ENCODE measurements around the gene EFNA2.
"Not testable (repeated sequence)": the region's sequence is repeated elsewhere in the genome, so short reads cannot be mapped to it uniquely, and the experiment has no call there.

The EFNA2 gene

GRCh38 chr19:1285737-1286360 lies at the start of gene EFNA2:
TSS of gene EFNA2 (plus strand) at chr19:1285873. CDS start at chr19:1286169, 296 bp downstream.
- DNase-seq (ENCODE audit: extremely low read depth in 1 of 2, low read depth in 1 of 2): no peak

- no peak for DNase-seq (ENCODE audit: extremely low read depth in 1 of 2, low read depth in 1 of 2)
These were observed 49.1 kb upstream of the EFNA2 start for GRCh38 chr19:1236576-1236975.

GRCh38 chr19:1237027-1237659 lies 48.5 kb upstream of the EFNA2 start:
- no peak for DNase-seq (ENCODE audit: extremely low read depth in 1 of 2, low read depth in 1 of 2)

GRCh38 chr19:1237754-1238368 lies 47.8 kb upstream of the EFNA2 start, which contains the start of gene CBARP:
TSS of gene CBARP (minus strand) at chr19:1238005. CDS start at chr19:1236100, 1,905 bp downstream.
- no peak for DNase-seq (ENCODE audit: extremely low read depth in 1 of 2, low read depth in 1 of 2)

- no peak for DNase-seq (ENCODE audit: extremely low read depth in 1 of 2, low read depth in 1 of 2)
These were observed 47.0 kb upstream of the EFNA2 start for GRCh38 chr19:1238369-1239303.

GRCh38 chr19:1239420-1239795 lies 46.3 kb upstream of the EFNA2 start:
- DNase-seq (ENCODE audit: extremely low read depth in 1 of 2, low read depth in 1 of 2): no peak

GRCh38 chr19:1239796-1240737 lies 45.6 kb upstream of the EFNA2 start:
- DNase-seq (ENCODE audit: extremely low read depth in 1 of 2, low read depth in 1 of 2): peak; percentile 86 to 99

- no peak for DNase-seq (ENCODE audit: extremely low read depth in 1 of 2, low read depth in 1 of 2)
These were observed 44.7 kb upstream of the EFNA2 start for GRCh38 chr19:1240925-1241324.

GRCh38 chr19:1241417-1242095 lies 44.1 kb upstream of the EFNA2 start, which contains the start of gene ATP5F1D:
TSS of gene ATP5F1D (plus strand) at chr19:1241751. CDS start at chr19:1241851, 100 bp downstream.
- peak; percentile 91 to 97 for DNase-seq (ENCODE audit: extremely low read depth in 1 of 2, low read depth in 1 of 2)

- DNase-seq (ENCODE audit: extremely low read depth in 1 of 2, low read depth in 1 of 2): peak; percentile 71 to 75
These were observed 41.6 kb upstream of the EFNA2 start for GRCh38 chr19:1243768-1244692.

GRCh38 chr19:1244693-1245451 lies 40.8 kb upstream of the EFNA2 start:
- DNase-seq (ENCODE audit: extremely low read depth in 1 of 2, low read depth in 1 of 2): no peak

- no peak for DNase-seq (ENCODE audit: extremely low read depth in 1 of 2, low read depth in 1 of 2)
These were observed 40.0 kb upstream of the EFNA2 start for GRCh38 chr19:1245494-1246264.

- DNase-seq (ENCODE audit: extremely low read depth in 1 of 2, low read depth in 1 of 2): not testable (repeated sequence)
These were observed 39.2 kb upstream of the EFNA2 start for GRCh38 chr19:1246265-1247087.

- DNase-seq (ENCODE audit: extremely low read depth in 1 of 2, low read depth in 1 of 2): no peak
These were observed 37.9 kb upstream of the EFNA2 start for GRCh38 chr19:1247748-1248138.

- peak in 1 of 2 donors; percentile 55 for DNase-seq (ENCODE audit: extremely low read depth in 1 of 2, low read depth in 1 of 2)
These were observed 37.4 kb upstream of the EFNA2 start, which contains the start of gene MIDN for GRCh38 chr19:1248139-1248785. TSS of gene MIDN (plus strand) at chr19:1248583. CDS start at chr19:1250297, 1,714 bp downstream.
